Adrenal gland (tissue), 5 donors: Measurements from ENCODE around the gene CDS2.

Experiments
- POLR2A ChIP-seq, 2 donors: fragments of 450-650 bp; IDR thresholded peaks; one replicate each; pipeline ENCODE4 v1.6.1; 2017; ENCODE audit warnings: antibody characterized with exemption in 2 of 2, mild to moderate bottlenecking in 2 of 2, moderate library complexity in 1 of 2
- TF ChIP-seq, protein P1 (sequence below), 6 experiments: fragments of 450-650 bp in 4 of 6; fragments of 200-600 bp in 2 of 6; sonication (generic) in 1 of 6; IDR thresholded peaks; 1 replicate in 5 of 6; 2 replicates in 1 of 6; pipeline versions ENCODE4 v1.5.1 to v1.8.0; 2016 to 2021; ENCODE audit warnings: antibody characterized with exemption in 6 of 6, mild to moderate bottlenecking in 2 of 6, moderate library complexity in 1 of 6
- donor health status: DM: no; HTN: no; CAD: no.

- no peak for TF ChIP-seq POLR2A (IDR thresholded peaks at IDR 0.05)
- TF ChIP-seq, protein P1, sequence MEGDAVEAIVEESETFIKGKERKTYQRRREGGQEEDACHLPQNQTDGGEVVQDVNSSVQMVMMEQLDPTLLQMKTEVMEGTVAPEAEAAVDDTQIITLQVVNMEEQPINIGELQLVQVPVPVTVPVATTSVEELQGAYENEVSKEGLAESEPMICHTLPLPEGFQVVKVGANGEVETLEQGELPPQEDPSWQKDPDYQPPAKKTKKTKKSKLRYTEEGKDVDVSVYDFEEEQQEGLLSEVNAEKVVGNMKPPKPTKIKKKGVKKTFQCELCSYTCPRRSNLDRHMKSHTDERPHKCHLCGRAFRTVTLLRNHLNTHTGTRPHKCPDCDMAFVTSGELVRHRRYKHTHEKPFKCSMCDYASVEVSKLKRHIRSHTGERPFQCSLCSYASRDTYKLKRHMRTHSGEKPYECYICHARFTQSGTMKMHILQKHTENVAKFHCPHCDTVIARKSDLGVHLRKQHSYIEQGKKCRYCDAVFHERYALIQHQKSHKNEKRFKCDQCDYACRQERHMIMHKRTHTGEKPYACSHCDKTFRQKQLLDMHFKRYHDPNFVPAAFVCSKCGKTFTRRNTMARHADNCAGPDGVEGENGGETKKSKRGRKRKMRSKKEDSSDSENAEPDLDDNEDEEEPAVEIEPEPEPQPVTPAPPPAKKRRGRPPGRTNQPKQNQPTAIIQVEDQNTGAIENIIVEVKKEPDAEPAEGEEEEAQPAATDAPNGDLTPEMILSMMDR (IDR thresholded peaks at IDR 0.05) = no peak
Observed at GRCh38 chr20:5146871-5147592, 20.2 kb downstream of the CDS2 start.
